Liver (tissue), 9 donors: ENCODE measurements around the gene SKAP1. TPM values are rescaled to one million over a fixed set of nuclear protein-coding genes. Genes with fewer than 3 reads are reported as not detected.
A peak's percentile ranks its signal among the peaks of the same experiment; 100 is the strongest.

Experiments
- DNase-seq: peaks from one replicate; pipeline ENCODE4 v3.0.0-alpha.2; 2017; ENCODE audit warnings: low spot score
- H3K27ac ChIP-seq, 2 donors: one replicate each; pipeline ENCODE4 v1.7.0; 2013; ENCODE audit warnings: inconsistent platforms in 2 of 2, low read length in 2 of 2, control low read depth in 1 of 2, low read depth in 1 of 2, mild to moderate bottlenecking in 1 of 2
- H3K27me3 ChIP-seq, 4 donors: one replicate each; pipeline versions ENCODE4 v1.6.1 to v1.7.0; 2013; ENCODE audit warnings: low read length in 3 of 4, inconsistent platforms in 1 of 4, mild to moderate bottlenecking in 1 of 4, moderate library complexity in 1 of 4; ENCODE audit not compliant: control insufficient read depth in 4 of 4, insufficient read depth in 4 of 4
- H3K36me3 ChIP-seq, 4 donors: one replicate each; pipeline versions ENCODE4 v1.6.1 to v1.7.0; 2013; ENCODE audit warnings: low read length in 3 of 4, mild to moderate bottlenecking in 3 of 4, low read depth in 1 of 4, moderate library complexity in 1 of 4; ENCODE audit not compliant: control insufficient read depth in 4 of 4, insufficient read depth in 3 of 4
- H3K4me1 ChIP-seq, 4 donors: one replicate each; pipeline versions ENCODE4 v1.6.1 to v1.7.0; 2013; ENCODE audit warnings: low read length in 3 of 4, mild to moderate bottlenecking in 3 of 4, moderate library complexity in 1 of 4; ENCODE audit not compliant: control insufficient read depth in 4 of 4, insufficient read depth in 4 of 4
- H3K4me3 ChIP-seq, 3 donors: one replicate each; pipeline versions ENCODE4 v1.6.1 to v1.7.0; 2013; ENCODE audit warnings: low read length in 3 of 3, control low read depth in 1 of 3, low read depth in 1 of 3, mild to moderate bottlenecking in 1 of 3
- H3K9ac ChIP-seq, 2 donors: one replicate each; pipeline ENCODE4 v1.7.0; 2013; ENCODE audit warnings: low read length in 2 of 2, mild to moderate bottlenecking in 2 of 2, moderate library complexity in 2 of 2, control low read depth in 1 of 2, low read depth in 1 of 2
- H3K9me3 ChIP-seq, 4 donors: one replicate each; pipeline versions ENCODE4 v1.6.1 to v1.7.0; 2013; ENCODE audit warnings: low read length in 3 of 4; ENCODE audit not compliant: control insufficient read depth in 4 of 4
- EGR1 ChIP-seq, 2 donors: IDR thresholded peaks; 2 replicates each; pipeline ENCODE4 v1.6.1; 2016 to 2018; ENCODE audit warnings: antibody characterized with exemption in 2 of 2, low read depth in 2 of 2
- FOXA1 ChIP-seq: IDR thresholded peaks from 2 replicates; pipeline ENCODE4 v1.6.1; 2016; ENCODE audit warnings: antibody characterized with exemption
- FOXA2 ChIP-seq: IDR thresholded peaks from 2 replicates; pipeline ENCODE4 v1.6.1; 2016; ENCODE audit warnings: antibody characterized with exemption
- HNF4A ChIP-seq, 2 donors: conservative IDR thresholded peaks; 2 replicates each; pipeline ENCODE4 v1.6.1; 2016; ENCODE audit warnings: antibody characterized with exemption in 2 of 2, mild to moderate bottlenecking in 2 of 2
- HNF4G ChIP-seq: IDR thresholded peaks from 2 replicates; pipeline ENCODE4 v1.6.1; 2016; ENCODE audit warnings: antibody characterized with exemption
- JUND ChIP-seq, 2 donors: IDR thresholded peaks; 2 replicates each; pipeline ENCODE4 v1.6.1; 2016; ENCODE audit warnings: antibody characterized with exemption in 2 of 2
- NR2F2 ChIP-seq: IDR thresholded peaks from 2 replicates; pipeline ENCODE4 v1.6.1; 2016; ENCODE audit warnings: antibody characterized with exemption
- RAD21 ChIP-seq, 2 donors: IDR thresholded peaks; 2 replicates each; pipeline ENCODE4 v1.6.1; 2016; ENCODE audit warnings: antibody characterized with exemption in 2 of 2, mild to moderate bottlenecking in 2 of 2
- RXRA ChIP-seq, 2 donors: IDR thresholded peaks; 2 replicates each; pipeline ENCODE4 v1.6.1; 2017 to 2018; ENCODE audit warnings: antibody characterized with exemption in 2 of 2, mild to moderate bottlenecking in 1 of 2
- SP1 ChIP-seq: IDR thresholded peaks from 2 replicates; pipeline ENCODE4 v1.6.1; 2018; ENCODE audit warnings: antibody characterized with exemption, mild to moderate bottlenecking
- TAF1 ChIP-seq: conservative IDR thresholded peaks from 2 replicates; pipeline ENCODE4 v1.6.1; 2016; ENCODE audit warnings: antibody characterized with exemption, mild to moderate bottlenecking
- YY1 ChIP-seq: IDR thresholded peaks from 2 replicates; pipeline ENCODE4 v1.6.1; 2016; ENCODE audit warnings: antibody characterized with exemption, mild to moderate bottlenecking
- WGBS: extraction: QIAGEN DNeasy Blood & Tissue Kit; methylation state at CpG from one replicate; pipeline ENCODE4 v1.1.7; 2013; 5-methylcytosine and 5-hydroxymethylcytosine counted together
- polyA plus RNA-seq, 2 donors: library from polyadenylated mRNA; stranded (reverse) in 1 of 2; unstranded in 1 of 2; fragments of 200-250 nt in 1 of 2; fragments of >200 nt in 1 of 2; fragmentation: Nextera tagmentation in 1 of 2; extraction: Ambion mirVana in 1 of 2; gene quantifications; one replicate each; pipeline versions ENCODE4 v1.2.1 to v1.2.3, GENCODE V29; 2013 to 2015
- total RNA-seq, 2 donors: library from RNA; depleted of rRNA; stranded (reverse); fragments of >200 nt; gene quantifications; one replicate each; pipeline ENCODE4 v1.2.3, GENCODE V29; 2014
- TF ChIP-seq, protein P1 (sequence below): IDR thresholded peaks from 2 replicates; pipeline ENCODE4 v1.6.1; 2016; ENCODE audit warnings: antibody characterized with exemption
- TF ChIP-seq, protein P2 (sequence below): IDR thresholded peaks from 2 replicates; pipeline ENCODE4 v1.6.1; 2016; ENCODE audit warnings: antibody characterized with exemption
- TF ChIP-seq, protein P3 (sequence below): fragments of 150-350 bp; IDR thresholded peaks from 2 replicates; pipeline ENCODE4 v1.5.1; 2017; ENCODE audit warnings: improper control_type of control experiment, low read depth, low read length; ENCODE audit not compliant: missing input control
- TF ChIP-seq, protein P4 (sequence below): IDR thresholded peaks from 2 replicates; pipeline ENCODE4 v1.6.1; 2016; ENCODE audit warnings: antibody characterized with exemption
- donor health status: healthy.
- donor health status: healthy.
- donor health status: healthy.
- donor health status: healthy.
- donor health status: healthy.

SKAP1 gene
- total and polyA plus RNA-seq, 4 donors = 2.5 to 20.8 (median 11.3) TPM

DNA sequence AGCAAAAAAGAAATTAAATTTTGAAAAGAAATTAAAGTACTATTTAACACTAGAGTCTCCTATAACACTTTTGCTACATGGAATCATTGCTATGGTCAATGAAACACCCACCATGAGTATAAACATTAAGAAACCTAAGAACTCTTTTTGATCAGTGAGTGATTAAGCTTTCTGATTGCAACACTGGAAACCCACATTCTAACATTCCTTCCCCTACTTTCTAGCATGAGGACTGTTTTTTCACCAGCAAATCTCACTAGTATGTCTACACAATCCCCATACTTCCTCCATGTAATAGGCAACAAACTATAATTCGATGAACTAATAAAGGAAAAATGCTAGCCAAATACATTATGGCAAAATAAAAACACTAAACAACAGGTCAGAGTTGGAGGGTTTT, 54.7 kb downstream of the SKAP1 start:
- H3K9me3 ChIP-seq = peaks cover 0 to 2% (median 0%) of the 10 kb centered on the region in 4 donors
- no peak for DNase-seq
- H3K27me3 ChIP-seq = peaks cover 0 to 2% (median 0%) of the 10 kb centered on the region in 4 donors
- no peak overlapping the region for H3K27ac ChIP-seq
- no peaks in the 10 kb centered on the region for H3K4me1 ChIP-seq
- H3K4me3 ChIP-seq = no peak overlapping the region
- TF ChIP-seq FOXA2 (no peak), YY1 (no peak), HNF4G (no peak), HNF4A (conservative IDR thresholded peaks at IDR 0.05) (no peak), NR2F2 (no peak), JUND (IDR thresholded peaks at IDR 0.05) (no peak), SP1 (no peak), TAF1 (no peak), FOXA1 (no peak), RXRA (IDR thresholded peaks at IDR 0.05) (no peak), EGR1 (IDR thresholded peaks at IDR 0.05; ENCODE audit: low read depth in 2 of 2) (no peak)
- TF ChIP-seq, protein P1, sequence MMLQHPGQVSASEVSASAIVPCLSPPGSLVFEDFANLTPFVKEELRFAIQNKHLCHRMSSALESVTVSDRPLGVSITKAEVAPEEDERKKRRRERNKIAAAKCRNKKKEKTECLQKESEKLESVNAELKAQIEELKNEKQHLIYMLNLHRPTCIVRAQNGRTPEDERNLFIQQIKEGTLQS = no peak
- TF ChIP-seq, protein P2, sequence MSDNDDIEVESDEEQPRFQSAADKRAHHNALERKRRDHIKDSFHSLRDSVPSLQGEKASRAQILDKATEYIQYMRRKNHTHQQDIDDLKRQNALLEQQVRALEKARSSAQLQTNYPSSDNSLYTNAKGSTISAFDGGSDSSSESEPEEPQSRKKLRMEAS = no peak
- TF ChIP-seq, protein P3, sequence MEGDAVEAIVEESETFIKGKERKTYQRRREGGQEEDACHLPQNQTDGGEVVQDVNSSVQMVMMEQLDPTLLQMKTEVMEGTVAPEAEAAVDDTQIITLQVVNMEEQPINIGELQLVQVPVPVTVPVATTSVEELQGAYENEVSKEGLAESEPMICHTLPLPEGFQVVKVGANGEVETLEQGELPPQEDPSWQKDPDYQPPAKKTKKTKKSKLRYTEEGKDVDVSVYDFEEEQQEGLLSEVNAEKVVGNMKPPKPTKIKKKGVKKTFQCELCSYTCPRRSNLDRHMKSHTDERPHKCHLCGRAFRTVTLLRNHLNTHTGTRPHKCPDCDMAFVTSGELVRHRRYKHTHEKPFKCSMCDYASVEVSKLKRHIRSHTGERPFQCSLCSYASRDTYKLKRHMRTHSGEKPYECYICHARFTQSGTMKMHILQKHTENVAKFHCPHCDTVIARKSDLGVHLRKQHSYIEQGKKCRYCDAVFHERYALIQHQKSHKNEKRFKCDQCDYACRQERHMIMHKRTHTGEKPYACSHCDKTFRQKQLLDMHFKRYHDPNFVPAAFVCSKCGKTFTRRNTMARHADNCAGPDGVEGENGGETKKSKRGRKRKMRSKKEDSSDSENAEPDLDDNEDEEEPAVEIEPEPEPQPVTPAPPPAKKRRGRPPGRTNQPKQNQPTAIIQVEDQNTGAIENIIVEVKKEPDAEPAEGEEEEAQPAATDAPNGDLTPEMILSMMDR = no peak
- TF ChIP-seq, protein P4, sequence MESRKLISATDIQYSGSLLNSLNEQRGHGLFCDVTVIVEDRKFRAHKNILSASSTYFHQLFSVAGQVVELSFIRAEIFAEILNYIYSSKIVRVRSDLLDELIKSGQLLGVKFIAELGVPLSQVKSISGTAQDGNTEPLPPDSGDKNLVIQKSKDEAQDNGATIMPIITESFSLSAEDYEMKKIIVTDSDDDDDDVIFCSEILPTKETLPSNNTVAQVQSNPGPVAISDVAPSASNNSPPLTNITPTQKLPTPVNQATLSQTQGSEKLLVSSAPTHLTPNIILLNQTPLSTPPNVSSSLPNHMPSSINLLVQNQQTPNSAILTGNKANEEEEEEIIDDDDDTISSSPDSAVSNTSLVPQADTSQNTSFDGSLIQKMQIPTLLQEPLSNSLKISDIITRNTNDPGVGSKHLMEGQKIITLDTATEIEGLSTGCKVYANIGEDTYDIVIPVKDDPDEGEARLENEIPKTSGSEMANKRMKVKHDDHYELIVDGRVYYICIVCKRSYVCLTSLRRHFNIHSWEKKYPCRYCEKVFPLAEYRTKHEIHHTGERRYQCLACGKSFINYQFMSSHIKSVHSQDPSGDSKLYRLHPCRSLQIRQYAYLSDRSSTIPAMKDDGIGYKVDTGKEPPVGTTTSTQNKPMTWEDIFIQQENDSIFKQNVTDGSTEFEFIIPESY = no peak
- H3K9ac ChIP-seq = no peak overlapping the region
- H3K36me3 ChIP-seq = no peaks in the 10 kb centered on the region
- 68% methylated on average over 1 of the region's 1 CpG for WGBS

DNA sequence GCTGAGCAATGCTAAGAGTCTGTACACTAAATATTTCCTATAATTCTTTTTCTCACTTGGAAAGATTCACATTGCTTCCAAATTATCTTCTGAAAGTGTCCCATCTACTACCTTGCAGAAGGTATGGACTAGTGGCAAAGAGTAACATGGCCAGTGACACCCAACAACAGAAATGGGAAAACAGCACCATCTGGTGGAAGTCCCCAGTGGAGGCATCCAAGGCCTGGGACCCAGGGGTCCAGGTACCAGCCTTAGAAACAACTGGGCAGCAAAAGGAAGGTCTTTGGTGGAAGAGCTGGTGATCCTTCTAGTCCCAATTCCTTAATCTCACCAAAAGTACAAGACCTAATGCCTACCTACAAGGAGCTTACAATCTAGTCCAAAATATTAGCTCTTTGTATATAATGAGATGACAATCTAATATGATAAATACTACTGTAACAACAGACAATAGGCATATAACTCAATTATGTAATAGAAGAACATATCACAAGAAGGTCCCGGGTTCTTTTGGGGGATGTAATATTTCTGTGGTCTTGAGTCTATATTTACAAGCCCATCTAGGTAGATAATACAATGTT, 55.3 kb downstream of the SKAP1 start:
- WGBS = 75% methylated on average over 1 of the region's 1 CpG
- Histone ChIP-seq H3K4me3 (no peak overlapping the region), H3K27me3 (peaks cover 0 to 2% (median 0%) of the 10 kb centered on the region in 4 donors), H3K9ac (no peak overlapping the region), H3K4me1 (no peaks in the 10 kb centered on the region), H3K27ac (no peak overlapping the region), H3K36me3 (no peaks in the 10 kb centered on the region), H3K9me3 (peaks cover 0 to 2% (median 0%) of the 10 kb centered on the region in 4 donors)
- peak; percentile 51 for DNase-seq
- TF ChIP-seq, protein P1 = no peak
- TF ChIP-seq, protein P3 = peak; percentile 40
- TF ChIP-seq SP1 (no peak), FOXA2 (no peak), RAD21 (IDR thresholded peaks at IDR 0.05) (peak; percentile 64 to 81)
